Naive thymus-derived CD8-positive, alpha-beta T cell (primary cell): ENCODE results near the gene ENPP1. TPM values are rescaled to one million over a fixed set of nuclear protein-coding genes. Genes with fewer than 3 reads are reported as not detected.

Experiments
- ATAC-seq, 2 donors: fragments of 150-1000 bp; cut with Tn5 transposase in 1 of 2; sonication (Bioruptor Pico), chemical (Tn5 transposase) in 1 of 2; 1 replicate in 1 of 2; 2 replicates in 1 of 2; pipeline ENCODE4 v1.10.0; 2021; ENCODE audit warnings: mild to moderate bottlenecking in 2 of 2, moderate library complexity in 2 of 2
- POLR2A ChIA-PET: fragments of 350-600 bp; sonication (Branson Sonifier 250); formaldehyde crosslinking; loops from one replicate; lab custom pipeline; 2021; ENCODE audit warnings: antibody characterized with exemption; lab: Charles Lee
- DNase-seq, 10 donors: peaks; one replicate each; pipeline versions ENCODE4 v3.0.0 to v3.0.0-alpha.2; 2020 to 2022
- H3K27ac Mint-ChIP-seq, 10 donors: one replicate each; pipeline ENCODE4 v1.8.0; 2020 to 2022; ENCODE audit warnings: mild to moderate bottlenecking in 10 of 10, mixed read lengths in 10 of 10, moderate library complexity in 4 of 10, inconsistent platforms in 1 of 10
- H3K27me3 Mint-ChIP-seq, 5 donors: one replicate each; pipeline ENCODE4 v1.8.0; 2021 to 2022; ENCODE audit warnings: mixed read lengths in 5 of 5
- H3K36me3 Mint-ChIP-seq, 3 donors: one replicate each; pipeline ENCODE4 v1.8.0; 2020 to 2022; ENCODE audit warnings: mixed read lengths in 3 of 3, mild to moderate bottlenecking in 2 of 3, inconsistent platforms in 1 of 3
- H3K4me1 Mint-ChIP-seq, 4 donors: one replicate each; pipeline ENCODE4 v1.8.0; 2021 to 2022; ENCODE audit warnings: mixed read lengths in 4 of 4
- H3K4me3 Mint-ChIP-seq, 10 donors: one replicate each; pipeline ENCODE4 v1.8.0; 2020 to 2022; ENCODE audit warnings: mild to moderate bottlenecking in 10 of 10, mixed read lengths in 10 of 10, moderate library complexity in 6 of 10, inconsistent platforms in 1 of 10
- H3K9me3 Mint-ChIP-seq, 9 donors: one replicate each; pipeline ENCODE4 v1.8.0; 2020 to 2022; ENCODE audit warnings: mixed read lengths in 9 of 9, mild to moderate bottlenecking in 3 of 9, inconsistent platforms in 1 of 9, moderate library complexity in 1 of 9
- microRNA-seq: library from miRNA; unstranded; fragments of <30 nt; microRNA quantifications from one replicate; pipeline ENCODE4 v1.2.0, GENCODE V29; 2022; ENCODE audit warnings: borderline microRNAs expressed
- polyA plus RNA-seq, 3 donors: library from polyadenylated mRNA; unstranded; fragments of 300-500 nt; fragmentation: Illumina TruSeq; gene quantifications; one replicate each; pipeline ENCODE4 v1.2.3, GENCODE V29; 2021
- total RNA-seq, 8 experiments: library from RNA in 2 of 8; stranded (reverse) in 2 of 8; gene quantifications; one replicate each; pipeline ENCODE4 v1.2.3 and lab custom pipeline; 2021 to 2026

The ENPP1 gene
- total and polyA plus RNA-seq, 5 experiments from 2014 or later, result 0.11 to 0.47 TPM; not detected in 3

- no peak overlapping the region for H3K27ac Mint-ChIP-seq
- H3K4me3 Mint-ChIP-seq, result no peak overlapping the region
- no peaks in the 10 kb centered on the region for H3K9me3 Mint-ChIP-seq
- no peaks in the 10 kb centered on the region for H3K4me1 Mint-ChIP-seq
- H3K36me3 Mint-ChIP-seq, result no peaks in the 10 kb centered on the region
- peaks cover 2 to 49% (median 8%) of the 10 kb centered on the region in 5 donors for H3K27me3 Mint-ChIP-seq
- ATAC-seq, result no peak
- DNase-seq, result no peak
- POLR2A ChIA-PET, result no interaction called here
These were observed 128.3 kb downstream of the ENPP1 start for GRCh38 chr6:131936156-131936555.

- H3K27me3 Mint-ChIP-seq, result peaks cover 0 to 42% (median 5%) of the 10 kb centered on the region in 5 donors
- H3K4me1 Mint-ChIP-seq, result no peaks in the 10 kb centered on the region
- no peaks in the 10 kb centered on the region for H3K9me3 Mint-ChIP-seq
- no peak overlapping the region for H3K4me3 Mint-ChIP-seq
- H3K36me3 Mint-ChIP-seq, result no peaks in the 10 kb centered on the region
- POLR2A ChIA-PET, result no interaction called here
- DNase-seq, result no peak
- no peak for ATAC-seq
- H3K27ac Mint-ChIP-seq, result no peak overlapping the region
These were observed 129.4 kb downstream of the ENPP1 start for GRCh38 chr6:131937226-131937625.

GRCh38 chr6:131937703-131938631, 130.1 kb downstream of the ENPP1 start:
- Mint-ChIP-seq H3K36me3 (no peaks in the 10 kb centered on the region), H3K4me3 (no peak overlapping the region), H3K9me3 (no peaks in the 10 kb centered on the region), H3K27ac (no peak overlapping the region), H3K27me3 (peaks cover 0 to 35% (median 5%) of the 10 kb centered on the region in 5 donors), H3K4me1 (no peaks in the 10 kb centered on the region)
- no peak for DNase-seq
- POLR2A ChIA-PET, result no interaction called here
- no peak for ATAC-seq

Small RNA genes lying within 50 kb of the gene (microRNA-seq; reads per million reads assigned to microRNA genes)
- not detected for gene MIR548H5

Other genes with a start within 250 kb of the ENPP1 start
- not detected for gene ARG1, start 234.8 kb upstream of the ENPP1 start, total RNA-seq
- gene ARG1, start 234.8 kb upstream of the ENPP1 start, polyA plus RNA-seq, result not detected
- gene MED23, start 179.8 kb upstream of the ENPP1 start, total RNA-seq, result 10 to 100 TPM; 53.0 to 56.2 TPM
- 10 to 100 TPM in 2 of 3 donors, 1 to 10 TPM in 1; 8.6 to 13.4 (median 10.4) TPM for gene MED23, start 179.8 kb upstream of the ENPP1 start, polyA plus RNA-seq
- under 1 TPM; 0.25 to 0.44 TPM for gene ENPP3, start 170.7 kb upstream of the ENPP1 start, total RNA-seq
- gene ENPP3, start 170.7 kb upstream of the ENPP1 start, polyA plus RNA-seq, result under 1 TPM in 2 of 3 donors, not detected in 1; 0.11 to 0.16 TPM
- gene OR2A4, start 106.6 kb upstream of the ENPP1 start, total RNA-seq, result not detected
- gene OR2A4, start 106.6 kb upstream of the ENPP1 start, polyA plus RNA-seq, result not detected
- gene CTAGE9, start 97.0 kb upstream of the ENPP1 start, total RNA-seq, result not detected
- gene CTAGE9, start 97.0 kb upstream of the ENPP1 start, polyA plus RNA-seq, result not detected
- gene CCN2, start 143.4 kb downstream of the ENPP1 start, total RNA-seq, result under 1 TPM in 1 of 2 experiments, not detected in 1; 0.41 TPM
- gene CCN2, start 143.4 kb downstream of the ENPP1 start, polyA plus RNA-seq, result not detected